ENCODE results near the gene EDARADD.

GRCh38 chr1:236495467-236496112, 101.5 kb downstream of the EDARADD start:
- TF ChIP-seq POLR2A (IDR thresholded peaks at IDR 0.05): no peak
- no peak for TF ChIP-seq CTCF (IDR thresholded peaks at IDR 0.05)

All from ovary (tissue), 3 donors.